HG02943 (cell line): ENCODE data around the gene OPA3.
A peak's percentile ranks its signal among the peaks of the same experiment; 100 is the strongest.
"Not testable (repeated sequence)": the region's sequence is repeated elsewhere in the genome, so short reads cannot be mapped to it uniquely, and the experiment has no call there.

ENCODE experiments used
- ATAC-seq: cut with Tn5 transposase; IDR thresholded peaks from one replicate; pipeline ENCODE4 v1.9.1; 2021; ENCODE audit warnings: mild to moderate bottlenecking, low read depth, moderate library complexity; ENCODE audit not compliant: unreplicated experiment

The OPA3 gene

DNA sequence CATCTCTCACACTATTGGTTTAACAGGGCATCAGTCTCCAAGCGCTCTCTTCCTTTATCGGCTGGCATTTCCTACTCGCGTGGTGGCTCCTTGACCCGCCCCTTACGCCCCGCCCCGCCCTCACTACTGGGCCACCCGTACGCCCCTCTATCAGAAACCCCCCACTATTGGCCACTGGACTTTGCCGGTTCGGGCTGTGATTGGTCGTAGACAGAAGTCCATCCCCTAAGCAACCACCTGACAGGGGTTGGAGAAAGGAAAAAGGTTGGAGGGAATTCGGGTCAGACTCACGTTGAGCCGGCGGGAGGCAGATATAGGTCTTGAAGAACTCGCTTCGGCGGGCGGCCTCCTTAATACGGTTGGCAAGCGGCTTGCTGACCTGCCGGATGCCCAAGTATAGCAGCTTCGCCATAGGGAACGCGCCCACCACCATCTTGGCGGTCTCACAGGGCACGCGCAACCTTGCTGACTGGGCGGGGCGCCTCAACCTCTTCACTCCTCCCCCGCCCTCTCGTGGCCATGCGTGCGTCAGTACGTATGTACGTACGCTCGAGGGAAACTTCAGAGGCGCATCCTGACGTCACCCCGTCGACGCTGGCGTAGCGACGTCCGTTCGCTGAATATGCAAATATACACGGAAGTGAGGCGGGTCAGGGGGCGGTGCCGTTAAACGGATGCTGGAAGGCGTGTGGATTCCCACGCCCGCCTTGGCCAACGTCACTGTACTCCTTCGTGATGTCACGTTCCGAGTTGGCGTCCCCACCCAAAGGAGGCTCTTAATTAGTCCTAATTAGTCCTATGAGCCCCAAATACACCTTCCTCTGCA lies at the start of gene OPA3:
Gene OPA3, minus strand, starts transcription at position 471 of the 826 bp plus-strand sequence. Its CDS starts 38 bp downstream, at position 433.
- ATAC-seq = peak; percentile 89

- ATAC-seq = no peak
Observed at GRCh38 chr19:45632468-45633196, 48.0 kb upstream of the OPA3 start.

- ATAC-seq = no peak
Observed at GRCh38 chr19:45630463-45630862, 45.9 kb upstream of the OPA3 start.

- ATAC-seq = no peak
Observed at GRCh38 chr19:45629704-45630103, 45.1 kb upstream of the OPA3 start.

DNA sequence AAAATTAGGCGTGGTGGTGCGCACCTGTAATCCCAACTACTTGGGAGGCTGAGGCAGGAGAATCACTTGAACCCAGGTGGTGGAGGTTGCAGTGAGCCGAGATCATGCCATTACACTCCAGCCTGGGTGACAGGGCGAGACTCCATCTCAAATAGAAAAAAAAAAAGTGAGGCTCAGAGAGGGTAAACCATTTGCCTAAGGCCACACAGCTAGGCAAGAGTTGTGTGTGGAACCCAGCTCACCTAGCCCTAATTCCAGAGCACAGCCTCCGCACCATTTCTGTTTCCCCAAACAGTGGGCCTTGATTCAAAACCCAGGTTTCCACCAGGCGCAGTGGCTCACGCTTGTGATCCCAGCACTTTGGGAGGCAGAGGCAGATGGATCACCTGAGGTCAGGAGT lies 43.6 kb upstream of the OPA3 start:
- not testable (repeated sequence) for ATAC-seq

- no peak for ATAC-seq
Observed at GRCh38 chr19:45623984-45624383, 39.4 kb upstream of the OPA3 start.

GRCh38 chr19:45621976-45622503 lies 37.4 kb upstream of the OPA3 start:
- ATAC-seq = no peak

- no peak for ATAC-seq
Observed at GRCh38 chr19:45621389-45621788, 36.8 kb upstream of the OPA3 start.

GRCh38 chr19:45616704-45617017 lies 32.1 kb upstream of the OPA3 start:
- no peak for ATAC-seq

DNA sequence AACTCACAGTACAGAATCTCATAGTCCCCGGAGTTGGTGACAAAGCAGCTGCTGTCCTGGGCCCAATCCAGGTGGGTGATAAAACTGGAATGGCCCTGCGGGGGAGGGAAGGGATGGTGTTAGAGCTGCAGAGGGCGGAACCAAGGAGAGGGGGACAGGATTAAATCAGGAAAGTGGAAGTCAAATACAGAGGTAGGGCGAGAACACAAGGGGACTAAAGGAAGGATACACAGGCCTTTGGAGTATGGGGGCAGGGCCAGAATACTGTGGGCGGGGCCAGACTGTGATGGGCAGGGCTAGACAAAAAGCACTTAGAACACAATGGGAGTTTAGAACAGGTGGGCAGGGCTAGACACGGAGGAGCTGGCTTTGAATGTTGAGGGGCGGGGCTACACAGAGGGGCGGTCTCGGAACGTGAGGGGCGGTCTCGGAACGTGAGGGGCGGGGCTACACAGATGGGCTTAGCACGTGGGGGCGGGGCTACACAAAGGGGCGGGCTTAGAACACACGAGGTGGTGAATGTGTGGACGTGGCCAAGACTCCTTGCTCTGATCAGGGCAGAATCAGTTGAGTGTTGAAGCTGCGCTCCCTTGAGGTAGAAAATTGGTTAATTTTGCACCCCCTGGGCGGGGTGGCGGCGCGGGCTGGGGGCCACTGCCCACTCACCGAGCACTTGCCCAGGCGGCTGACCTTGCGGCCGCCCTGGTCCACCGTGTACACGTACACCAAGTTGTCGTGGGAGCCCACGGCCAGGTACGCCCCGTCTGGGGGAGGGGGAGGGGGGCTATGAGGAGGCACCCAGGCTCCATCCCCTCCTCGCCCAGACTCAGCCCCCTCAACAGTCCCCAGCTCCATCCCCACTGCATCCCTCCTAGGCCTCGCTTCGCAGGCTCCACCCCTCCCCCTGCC lies 31.4 kb upstream of the OPA3 start:
- ATAC-seq = no peak

GRCh38 chr19:45615056-45615455 lies 30.5 kb upstream of the OPA3 start:
- not testable (repeated sequence) for ATAC-seq

DNA sequence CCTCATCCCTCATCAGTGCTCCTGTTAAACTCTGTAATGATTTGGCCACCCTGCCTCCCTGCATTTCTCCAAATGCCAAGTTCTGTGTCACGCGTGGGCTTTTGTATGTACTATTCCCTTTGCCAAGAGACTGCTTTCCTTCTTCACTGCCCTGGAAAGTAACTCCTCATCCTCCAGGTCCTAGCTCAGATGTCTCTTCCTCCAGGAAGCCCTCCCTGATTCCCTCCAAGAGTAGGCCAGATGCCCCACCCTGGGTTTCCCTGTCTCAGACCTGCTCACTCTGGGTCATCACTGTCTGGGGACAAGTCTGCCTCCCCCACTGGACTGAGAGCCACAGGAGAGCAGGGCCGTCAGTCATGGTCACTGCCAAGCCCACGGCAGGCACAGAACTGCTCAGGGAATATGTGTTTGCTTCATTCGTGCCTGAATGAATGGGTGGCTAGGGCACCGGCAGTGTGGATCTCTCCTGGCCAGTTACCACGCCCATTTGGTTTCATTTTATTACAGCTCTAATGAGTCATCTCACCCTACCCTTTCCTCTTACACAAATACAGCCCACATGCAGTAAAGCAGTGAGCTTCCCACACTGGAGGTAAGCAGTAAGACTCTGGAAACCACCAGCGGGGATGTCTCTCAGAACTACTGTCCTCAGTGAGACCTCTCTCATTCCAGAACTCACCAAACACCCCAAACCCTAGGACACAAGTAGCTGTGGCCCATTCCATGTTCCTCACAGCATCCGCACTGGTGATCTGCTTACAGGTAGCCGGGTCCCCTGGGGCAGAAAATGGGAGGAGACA lies 29.5 kb upstream of the OPA3 start:
- ATAC-seq = no peak

- ATAC-seq = no peak
Observed at GRCh38 chr19:45608948-45609347, 24.3 kb upstream of the OPA3 start.

DNA sequence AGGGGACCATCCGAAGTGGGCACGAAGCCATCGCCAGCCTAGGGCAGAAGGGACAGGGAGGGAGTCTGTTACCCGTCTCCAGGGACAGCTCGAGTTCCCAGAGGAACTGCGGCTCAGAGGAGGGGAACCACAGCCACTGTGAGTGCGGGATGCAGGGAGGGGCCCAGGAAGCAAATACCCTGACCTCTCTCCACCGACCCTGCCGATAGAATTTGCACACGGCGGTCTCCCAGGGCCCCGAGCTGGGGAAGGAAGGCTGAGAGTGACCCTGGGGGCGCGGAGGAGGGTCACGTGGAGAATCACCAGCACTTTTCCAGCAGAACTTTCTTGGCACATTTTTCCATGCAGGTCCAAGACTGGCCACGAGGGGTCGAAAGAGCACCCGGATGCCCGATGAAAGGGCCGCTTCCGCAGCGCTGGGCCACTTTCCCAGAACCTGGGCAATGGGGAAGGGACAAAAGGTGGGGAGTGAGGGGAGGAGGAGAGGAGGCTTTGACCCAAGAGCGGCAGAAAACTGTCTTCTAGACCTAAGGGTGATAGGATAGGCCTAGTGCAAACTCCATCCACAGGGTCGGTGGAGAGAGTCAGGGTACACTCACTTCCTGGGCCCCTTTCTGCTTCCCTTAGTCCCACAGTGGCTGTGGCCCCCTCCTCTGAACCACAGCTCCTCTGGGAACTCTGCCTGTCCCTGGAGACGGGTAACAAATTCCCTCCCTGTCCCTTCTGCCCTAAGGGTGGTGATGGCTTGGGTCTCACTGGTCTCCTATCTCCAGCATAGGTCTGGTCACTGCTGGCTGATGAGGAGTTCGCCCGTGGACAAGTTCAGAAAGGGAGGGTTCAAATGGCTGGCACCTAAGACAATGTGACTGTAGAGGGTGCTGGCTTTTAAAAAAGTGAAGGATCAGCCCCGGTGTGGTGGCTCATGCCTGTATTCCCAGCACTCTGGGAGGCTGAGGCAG lies 22.7 kb upstream of the OPA3 start:
- no peak for ATAC-seq

DNA sequence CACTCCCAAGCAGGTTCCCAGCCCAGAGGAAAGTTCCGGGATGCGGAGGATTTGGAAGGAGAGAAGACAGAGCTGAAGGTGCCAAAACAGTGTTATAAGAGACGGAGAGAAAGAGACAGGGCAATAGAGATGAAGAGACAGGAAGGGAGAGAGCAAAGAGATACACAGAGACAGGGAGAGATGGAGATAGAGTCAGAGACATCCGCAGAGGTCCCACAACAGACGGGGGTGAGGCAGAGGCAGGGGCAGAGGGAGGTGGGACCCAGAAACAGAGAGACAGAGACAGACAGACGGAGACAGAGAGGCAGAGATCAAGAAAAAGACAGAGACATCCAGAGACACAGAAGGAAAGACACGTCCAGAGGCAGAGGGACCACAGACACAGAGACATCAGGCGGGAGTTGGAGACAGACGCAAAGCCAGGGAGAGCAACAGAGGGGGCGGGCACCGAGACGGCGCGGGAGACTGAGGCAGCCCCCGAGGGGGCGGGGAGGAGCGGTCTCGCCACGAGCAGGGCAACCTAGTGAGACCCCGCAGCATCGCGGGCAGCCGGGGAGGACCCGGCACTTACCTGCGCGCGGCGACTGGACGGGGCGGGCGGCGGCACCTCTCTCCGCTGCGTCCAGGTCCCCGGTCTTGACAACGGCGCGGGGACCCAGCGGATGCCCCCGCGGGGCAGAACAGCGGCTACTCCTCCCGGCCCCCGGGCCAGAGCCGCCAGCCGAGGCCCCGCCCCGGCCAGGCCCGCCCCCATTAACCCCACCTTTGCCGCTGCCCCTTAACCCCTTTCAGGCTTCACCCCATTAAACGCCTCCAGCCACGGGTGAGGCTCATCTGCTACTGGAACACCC lies 17.1 kb upstream of the OPA3 start, which contains the start of gene GPR4:
Gene GPR4, minus strand, starts transcription at position 689 of the 851 bp plus-strand sequence. CDS start 10,346 bp downstream, outside the sequence.
- no peak for ATAC-seq

DNA sequence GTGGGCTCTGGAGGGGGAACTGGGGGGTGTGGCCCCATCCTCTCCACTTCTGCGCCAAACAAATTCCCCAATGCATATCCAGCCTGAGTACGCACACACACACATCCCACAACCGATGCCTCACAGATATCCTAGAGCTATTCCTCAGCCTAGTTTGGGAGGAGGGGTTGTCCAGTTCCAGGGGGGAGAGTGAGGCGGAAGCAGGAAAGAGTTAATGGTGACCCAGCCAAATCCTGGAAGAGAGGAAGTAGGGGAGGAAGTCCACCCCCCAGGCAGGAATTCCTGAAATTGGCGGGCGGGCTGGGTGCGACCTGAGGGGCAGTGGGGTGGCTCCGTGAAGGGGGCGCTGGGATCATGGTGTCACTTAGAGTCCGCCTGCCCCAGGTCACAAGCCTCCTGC lies 16.5 kb upstream of the OPA3 start:
- no peak for ATAC-seq

GRCh38 chr19:45600340-45600885 lies 15.8 kb upstream of the OPA3 start:
- ATAC-seq = no peak
